ENCODE data around the gene FBLN7.

FBLN7 gene

DNA sequence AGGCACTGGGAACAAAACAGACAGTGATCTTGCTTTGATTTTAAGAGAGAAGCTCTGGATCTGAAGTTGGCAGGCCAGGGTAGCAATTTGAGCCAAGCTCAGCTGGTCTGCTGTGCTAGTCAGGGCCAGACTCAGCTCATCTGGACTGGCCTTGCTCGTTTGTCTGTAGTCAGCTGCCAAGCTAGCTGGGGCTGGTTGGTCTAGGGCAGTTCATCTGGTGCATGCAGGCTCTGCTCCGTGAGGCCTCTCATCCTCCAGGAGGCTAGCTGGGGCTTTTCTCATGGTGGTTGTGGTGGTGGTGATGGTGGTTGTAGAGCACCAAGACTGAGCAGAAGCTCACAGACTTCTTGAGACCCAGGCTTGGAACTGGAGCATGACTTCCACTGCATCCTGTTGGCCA, 10.3 kb downstream of the FBLN7 start:
- H3K4me3 Mint-ChIP-seq: no peak overlapping the region
- DNase-seq (ENCODE audit: low spot score in 2 of 2): no peak
- H3K27me3 Mint-ChIP-seq: no peaks in the 10 kb centered on the region
- no peak for ATAC-seq (ENCODE audit: low read depth)
- H3K27ac Mint-ChIP-seq: no peak overlapping the region
- H3K9me3 Mint-ChIP-seq: no peaks in the 10 kb centered on the region
- no peaks in the 10 kb centered on the region for H3K36me3 Mint-ChIP-seq
- no peaks in the 10 kb centered on the region for H3K4me1 Mint-ChIP-seq

GRCh38 chr2:112149194-112149593, 11.0 kb downstream of the FBLN7 start:
- no peaks in the 10 kb centered on the region for H3K36me3 Mint-ChIP-seq
- no peaks in the 10 kb centered on the region for H3K4me1 Mint-ChIP-seq
- DNase-seq (ENCODE audit: low spot score in 2 of 2) (no peak), ATAC-seq (ENCODE audit: low read depth) (no peak)
- no peaks in the 10 kb centered on the region for H3K27me3 Mint-ChIP-seq
- H3K27ac Mint-ChIP-seq: no peak overlapping the region
- H3K4me3 Mint-ChIP-seq: no peak overlapping the region
- no peaks in the 10 kb centered on the region for H3K9me3 Mint-ChIP-seq

DNA sequence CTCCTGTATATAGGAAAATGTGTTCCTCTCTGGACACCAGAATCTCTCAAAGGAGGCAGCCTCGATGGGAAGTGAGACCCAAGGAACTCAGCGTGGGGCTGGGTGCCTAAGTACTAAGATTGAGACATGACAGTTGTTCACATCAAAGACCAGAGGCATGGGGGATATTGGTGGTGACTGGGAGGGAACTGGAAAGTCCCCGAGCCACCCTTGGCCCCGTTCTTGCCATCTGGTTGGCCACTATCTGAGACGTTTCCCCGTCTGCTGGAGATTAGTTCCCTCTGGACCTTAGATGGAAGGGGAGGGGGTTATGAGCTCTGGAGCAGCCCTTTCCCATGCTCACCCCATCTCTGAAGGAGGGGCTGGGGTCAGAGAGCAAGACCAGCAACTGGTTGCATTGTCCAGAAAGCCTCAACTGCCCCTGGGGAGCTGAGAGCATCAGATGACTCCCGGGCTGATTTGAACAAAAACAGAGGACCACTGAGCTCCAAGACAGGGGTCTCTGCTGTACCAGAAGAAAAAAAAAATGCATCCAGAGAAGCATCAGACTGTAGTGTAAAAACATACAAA, 11.8 kb downstream of the FBLN7 start:
- no peak overlapping the region for H3K4me3 Mint-ChIP-seq
- no peaks in the 10 kb centered on the region for H3K9me3 Mint-ChIP-seq

DNA sequence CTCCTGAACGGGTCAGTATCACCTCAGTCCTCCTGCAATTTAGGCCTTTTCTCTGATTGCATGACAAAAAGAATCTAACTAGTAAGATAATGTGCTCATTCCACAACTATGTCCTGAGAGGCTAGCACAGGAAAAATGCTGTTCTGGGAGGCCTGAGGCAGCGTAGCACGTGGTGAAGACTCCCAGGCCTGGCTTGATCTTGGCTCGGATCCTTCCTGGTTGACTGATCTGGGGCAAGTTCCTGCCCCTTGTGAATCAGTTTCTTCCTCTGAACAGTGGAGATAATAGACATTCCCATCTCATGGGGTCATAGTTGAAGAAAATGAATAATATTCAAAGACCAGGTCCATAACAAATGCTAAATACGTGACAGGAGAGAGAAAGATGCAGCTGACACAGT, 12.3 kb downstream of the FBLN7 start:
- no peak overlapping the region for H3K4me3 Mint-ChIP-seq
- no peaks in the 10 kb centered on the region for H3K9me3 Mint-ChIP-seq
- DNase-seq (ENCODE audit: low spot score in 2 of 2) (no peak), ATAC-seq (ENCODE audit: low read depth) (no peak)
- H3K4me1 Mint-ChIP-seq: peaks cover 6% of the 10 kb centered on the region
- no peaks in the 10 kb centered on the region for H3K36me3 Mint-ChIP-seq
- H3K27ac Mint-ChIP-seq: no peak overlapping the region
- no peaks in the 10 kb centered on the region for H3K27me3 Mint-ChIP-seq

More for the DNA sequence above, 11.8 kb downstream of the FBLN7 start:
- no peak for DNase-seq (ENCODE audit: low spot score in 2 of 2)
- ATAC-seq (ENCODE audit: low read depth): no peak
- Mint-ChIP-seq H3K36me3 (no peaks in the 10 kb centered on the region), H3K27me3 (no peaks in the 10 kb centered on the region), H3K27ac (no peak overlapping the region), H3K4me1 (peaks cover 2% of the 10 kb centered on the region)

DNA sequence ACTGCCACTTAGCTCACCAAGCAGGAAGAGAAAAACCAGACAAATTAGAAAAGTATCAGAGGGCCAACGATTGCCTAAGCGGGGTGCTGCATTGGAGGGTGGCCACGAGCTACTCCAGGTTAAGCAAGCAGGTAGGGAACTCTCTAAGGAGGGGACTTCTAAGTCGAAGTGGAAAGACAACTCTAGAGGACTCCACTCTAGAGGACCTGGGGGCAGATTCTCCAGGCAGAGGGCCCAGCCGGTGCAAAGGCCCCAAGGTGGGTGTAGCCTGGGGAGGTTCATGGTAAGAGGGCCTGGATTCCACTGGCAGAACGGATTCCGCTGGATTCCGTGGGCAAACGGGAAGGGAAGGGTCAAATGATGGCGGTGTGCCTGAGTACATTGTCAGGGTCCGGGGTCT, 12.7 kb downstream of the FBLN7 start:
- Mint-ChIP-seq H3K9me3 (no peaks in the 10 kb centered on the region), H3K4me1 (peaks cover 9% of the 10 kb centered on the region), H3K4me3 (no peak overlapping the region), H3K36me3 (no peaks in the 10 kb centered on the region), H3K27me3 (no peaks in the 10 kb centered on the region), H3K27ac (no peak overlapping the region)
- DNase-seq (ENCODE audit: low spot score in 2 of 2): no peak
- no peak for ATAC-seq (ENCODE audit: low read depth)

DNA sequence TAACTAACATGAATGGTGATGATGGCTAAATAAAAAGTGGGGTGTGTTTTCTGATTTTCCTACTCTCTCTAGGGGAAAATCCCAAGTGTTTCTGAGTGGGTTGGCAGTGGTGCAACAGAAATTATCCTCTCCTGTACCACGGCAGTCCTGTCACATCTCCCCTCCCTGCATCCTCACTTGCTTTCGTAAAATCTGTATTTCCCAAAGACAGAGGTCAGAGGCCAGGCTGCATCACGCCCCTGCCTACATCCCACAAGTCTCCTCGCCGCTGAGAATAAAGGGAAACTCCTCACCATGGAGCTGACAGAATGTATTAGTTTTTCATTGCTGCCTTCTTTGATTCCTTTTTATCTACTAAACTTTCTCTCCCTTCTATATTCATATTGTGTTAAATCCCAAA, 13.1 kb downstream of the FBLN7 start:
- Mint-ChIP-seq H3K4me3 (no peak overlapping the region), H3K36me3 (no peaks in the 10 kb centered on the region)

DNA sequence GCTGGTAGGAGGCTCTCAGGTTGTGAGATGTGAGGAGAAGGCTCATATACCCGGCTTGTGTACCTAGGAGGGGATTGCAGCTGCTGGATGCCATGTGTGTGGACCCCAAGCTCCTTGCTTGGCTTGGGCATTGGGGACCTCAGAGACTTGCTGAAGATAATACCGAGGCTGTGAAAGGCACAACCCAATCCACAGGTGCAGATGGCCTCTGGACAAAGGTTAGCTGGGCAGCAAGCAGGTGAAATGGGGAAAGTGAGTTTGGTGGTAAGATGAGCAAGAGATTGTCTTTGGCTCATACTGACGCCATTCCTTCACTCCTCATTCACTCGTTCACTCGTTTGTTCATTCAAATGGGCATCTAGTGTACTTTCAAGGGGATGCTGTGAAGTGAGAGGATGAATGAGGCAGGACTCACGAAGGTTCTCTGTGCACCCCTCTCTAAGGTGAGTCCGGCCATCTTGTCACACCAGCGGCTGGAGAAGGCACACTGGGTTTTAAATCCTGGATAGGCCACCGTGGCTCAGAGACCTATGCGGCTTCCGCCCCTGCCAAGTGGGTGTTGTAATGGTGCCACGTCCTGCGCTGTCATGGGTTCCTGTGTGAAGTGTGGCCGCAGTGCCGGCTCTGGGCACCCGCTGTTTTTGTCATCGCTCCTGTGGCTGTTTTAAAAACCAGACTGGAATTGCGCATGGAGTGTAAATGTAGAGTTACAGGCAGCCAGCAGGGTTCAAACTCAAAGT, 13.7 kb downstream of the FBLN7 start:
- Mint-ChIP-seq H3K36me3 (no peaks in the 10 kb centered on the region), H3K4me3 (no peak overlapping the region), H3K9me3 (no peaks in the 10 kb centered on the region), H3K27me3 (no peaks in the 10 kb centered on the region), H3K4me1 (peaks cover 17% of the 10 kb centered on the region), H3K27ac (no peak overlapping the region)
- DNase-seq (ENCODE audit: low spot score in 2 of 2): no peak
- no peak for ATAC-seq (ENCODE audit: low read depth)

More for the DNA sequence above, 13.1 kb downstream of the FBLN7 start:
- no peak for ATAC-seq (ENCODE audit: low read depth)
- Mint-ChIP-seq H3K9me3 (no peaks in the 10 kb centered on the region), H3K27me3 (no peaks in the 10 kb centered on the region), H3K27ac (no peak overlapping the region), H3K4me1 (peaks cover 11% of the 10 kb centered on the region)
- DNase-seq (ENCODE audit: low spot score in 2 of 2): no peak

- Mint-ChIP-seq H3K27me3 (no peaks in the 10 kb centered on the region), H3K27ac (peak overlapping the region; percentile 24), H3K36me3 (no peaks in the 10 kb centered on the region), H3K9me3 (no peaks in the 10 kb centered on the region), H3K4me1 (peaks cover 17% of the 10 kb centered on the region), H3K4me3 (no peak overlapping the region)
- ATAC-seq (ENCODE audit: low read depth) (no peak), DNase-seq (ENCODE audit: low spot score in 2 of 2) (no peak)
Observed at GRCh38 chr2:112152476-112153178, 14.4 kb downstream of the FBLN7 start.

DNA sequence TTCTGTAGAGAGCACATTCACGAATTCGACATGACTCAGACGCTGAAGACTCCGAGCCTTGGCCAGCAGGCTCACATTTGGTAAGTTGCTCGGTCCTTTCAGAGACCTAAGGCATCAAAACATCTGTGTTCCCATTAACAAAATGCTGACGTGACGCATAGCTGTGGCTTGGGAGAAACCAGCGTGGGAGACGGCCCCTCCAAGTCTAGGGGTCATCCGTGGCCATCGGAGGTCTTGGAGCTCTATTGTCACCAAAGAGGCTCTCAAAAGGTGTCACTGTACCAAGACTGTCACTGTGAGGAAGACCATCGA, 14.9 kb downstream of the FBLN7 start:
- no peaks in the 10 kb centered on the region for H3K36me3 Mint-ChIP-seq
- ATAC-seq (ENCODE audit: low read depth) (no peak), DNase-seq (ENCODE audit: low spot score in 2 of 2) (no peak)
- no peaks in the 10 kb centered on the region for H3K9me3 Mint-ChIP-seq
- peaks cover 17% of the 10 kb centered on the region for H3K4me1 Mint-ChIP-seq
- H3K4me3 Mint-ChIP-seq: no peak overlapping the region
- H3K27me3 Mint-ChIP-seq: no peaks in the 10 kb centered on the region
- H3K27ac Mint-ChIP-seq: peak overlapping the region; percentile 24

DNA sequence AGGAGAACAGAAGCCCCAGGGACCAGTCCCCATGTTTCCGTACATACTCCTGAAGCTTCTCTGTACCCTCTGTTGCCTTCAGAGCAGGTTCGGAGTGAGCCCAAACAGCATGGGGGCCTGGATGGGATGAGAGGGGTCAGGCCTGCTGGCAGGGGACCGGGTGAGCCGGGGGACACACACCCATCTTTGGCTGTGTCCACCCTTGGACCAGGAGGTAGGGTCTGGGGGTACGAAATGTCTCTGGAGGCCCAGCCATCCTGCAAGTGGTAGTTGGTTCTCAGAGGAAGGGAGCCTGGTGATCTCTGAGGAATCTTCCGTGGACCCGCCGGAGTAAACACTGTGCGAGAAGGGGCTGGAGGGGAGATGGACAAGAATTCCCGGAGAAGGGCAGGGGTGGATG, 15.3 kb downstream of the FBLN7 start:
- Mint-ChIP-seq H3K4me3 (no peak overlapping the region), H3K9me3 (no peaks in the 10 kb centered on the region), H3K4me1 (peaks cover 17% of the 10 kb centered on the region), H3K27ac (peak overlapping the region; percentile 24), H3K36me3 (no peaks in the 10 kb centered on the region), H3K27me3 (no peaks in the 10 kb centered on the region)
- DNase-seq (ENCODE audit: low spot score in 2 of 2): no peak
- no peak for ATAC-seq (ENCODE audit: low read depth)

DNA sequence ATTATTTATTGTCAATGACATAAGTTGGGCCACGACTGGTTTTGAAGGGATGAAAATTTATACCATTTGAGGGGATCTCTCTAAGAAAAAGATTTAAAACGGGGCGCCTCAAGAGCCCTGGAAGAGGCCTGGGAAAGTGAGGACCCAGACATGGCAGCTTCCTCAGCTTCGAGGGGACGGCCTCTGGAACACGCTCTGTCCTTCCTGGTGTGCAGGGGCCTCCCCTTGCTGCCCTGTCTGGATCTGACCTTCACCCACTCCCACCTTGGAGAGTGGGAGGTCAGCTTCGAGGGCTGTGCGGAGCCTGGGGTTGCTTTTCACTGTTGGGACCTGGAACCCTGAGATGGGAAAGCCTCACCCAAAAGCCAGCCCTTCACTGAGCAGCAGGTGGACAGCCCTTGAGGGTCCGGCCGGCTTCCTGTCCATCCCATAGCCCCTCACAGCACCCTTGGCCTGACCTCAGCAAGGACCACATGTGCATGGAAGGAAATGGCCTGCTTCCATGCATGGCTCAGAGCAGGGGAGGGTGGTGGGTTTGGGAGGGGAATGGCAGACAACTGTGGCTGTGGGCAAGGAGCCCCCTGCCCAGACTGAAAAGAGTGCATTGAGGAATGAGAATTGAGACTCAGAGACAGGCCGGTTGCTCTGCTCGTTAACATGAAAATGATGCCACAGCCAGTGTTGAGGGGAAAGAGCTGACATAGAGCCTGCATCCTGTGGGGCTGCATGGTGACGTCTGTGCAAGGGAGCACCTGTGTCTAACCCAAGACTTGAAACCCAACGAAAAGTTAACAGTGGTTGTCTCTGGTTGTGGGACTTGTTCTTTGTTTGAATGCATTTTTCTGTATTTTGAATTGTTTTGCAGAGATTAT, 16.3 kb downstream of the FBLN7 start:
- Mint-ChIP-seq H3K27ac (peak overlapping the region; percentile 68), H3K36me3 (no peaks in the 10 kb centered on the region), H3K4me3 (no peak overlapping the region), H3K4me1 (peaks cover 21% of the 10 kb centered on the region), H3K27me3 (no peaks in the 10 kb centered on the region), H3K9me3 (no peaks in the 10 kb centered on the region)
- ATAC-seq (ENCODE audit: low read depth): peak; percentile 69
- peak in 1 of 2 donors; percentile 25 for DNase-seq (ENCODE audit: low spot score in 2 of 2)

- no peak for ATAC-seq (ENCODE audit: low read depth)
- peaks cover 26% of the 10 kb centered on the region for H3K4me1 Mint-ChIP-seq
Observed at GRCh38 chr2:112155331-112156151, 17.4 kb downstream of the FBLN7 start.

DNA sequence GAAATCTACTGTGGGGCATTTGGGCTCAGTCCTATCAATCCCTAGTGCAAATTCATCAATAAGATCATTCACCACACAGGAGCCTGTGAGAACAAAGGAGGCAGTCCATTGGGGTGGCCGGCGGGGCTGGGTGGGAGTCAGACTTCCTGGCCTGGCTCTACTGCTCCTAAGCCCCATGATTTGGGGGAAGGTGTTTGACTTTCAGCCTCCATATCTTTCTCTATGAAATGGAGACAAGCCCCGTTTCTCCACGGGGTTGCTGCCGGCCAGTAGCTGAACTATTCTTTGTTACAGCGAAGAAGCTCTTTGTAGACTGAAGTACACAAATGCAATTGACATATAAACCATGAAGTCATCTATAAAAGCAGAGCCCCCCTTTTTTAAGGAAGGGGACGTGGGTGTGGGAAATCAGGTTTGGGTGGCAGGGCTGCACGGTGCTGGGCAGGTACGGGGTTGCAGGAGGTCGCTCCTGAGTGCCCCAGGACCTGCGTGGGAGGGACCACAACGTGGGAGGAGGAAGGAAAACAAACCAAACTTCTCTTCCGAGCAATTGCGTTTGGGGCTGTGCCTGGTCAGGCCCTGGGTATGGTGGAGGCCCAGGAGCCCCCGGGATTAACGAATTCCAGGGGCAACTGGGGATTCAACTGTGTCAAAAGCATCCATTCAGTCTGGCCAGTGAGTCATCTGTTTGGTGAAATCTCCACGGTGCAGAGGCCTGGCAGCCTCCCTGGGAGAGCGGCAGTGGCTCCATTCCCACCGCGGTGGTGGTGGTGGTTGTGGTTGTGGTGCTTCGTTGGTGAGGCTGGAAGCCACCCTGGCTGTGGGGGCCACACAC, 18.2 kb downstream of the FBLN7 start:
- H3K4me3 Mint-ChIP-seq: peak overlapping the region; percentile 49
- H3K27me3 Mint-ChIP-seq: no peaks in the 10 kb centered on the region
- no peak for ATAC-seq (ENCODE audit: low read depth)
- H3K36me3 Mint-ChIP-seq: no peaks in the 10 kb centered on the region
- peaks cover 26% of the 10 kb centered on the region for H3K4me1 Mint-ChIP-seq
- no peak for DNase-seq (ENCODE audit: low spot score in 2 of 2)
- H3K27ac Mint-ChIP-seq: peak overlapping the region; percentile 74
- H3K9me3 Mint-ChIP-seq: peaks cover 2% of the 10 kb centered on the region

More at GRCh38 chr2:112155331-112156151, 17.4 kb downstream of the FBLN7 start:
- peak overlapping the region; percentile 74 for H3K27ac Mint-ChIP-seq
- no peaks in the 10 kb centered on the region for H3K27me3 Mint-ChIP-seq
- no peaks in the 10 kb centered on the region for H3K36me3 Mint-ChIP-seq
- peaks cover 2% of the 10 kb centered on the region for H3K9me3 Mint-ChIP-seq
- peak overlapping the region; percentile 49 for H3K4me3 Mint-ChIP-seq
- DNase-seq (ENCODE audit: low spot score in 2 of 2): no peak
